Stimulated activated CD8-positive, alpha-beta memory T cell treated with anti-CD3 and anti-CD28 coated beads, Interleukin-12 subunit alpha, Interleukin-12 subunit beta, amount 100 ng/mL, for 24 hours (primary cell): Measurements from ENCODE around the gene PTPRM.

Experiments
- DNase-seq: peaks from one replicate; pipeline ENCODE4 v3.0.0-alpha.2; 2020; ENCODE audit errors: extremely low read depth

PTPRM gene

DNA sequence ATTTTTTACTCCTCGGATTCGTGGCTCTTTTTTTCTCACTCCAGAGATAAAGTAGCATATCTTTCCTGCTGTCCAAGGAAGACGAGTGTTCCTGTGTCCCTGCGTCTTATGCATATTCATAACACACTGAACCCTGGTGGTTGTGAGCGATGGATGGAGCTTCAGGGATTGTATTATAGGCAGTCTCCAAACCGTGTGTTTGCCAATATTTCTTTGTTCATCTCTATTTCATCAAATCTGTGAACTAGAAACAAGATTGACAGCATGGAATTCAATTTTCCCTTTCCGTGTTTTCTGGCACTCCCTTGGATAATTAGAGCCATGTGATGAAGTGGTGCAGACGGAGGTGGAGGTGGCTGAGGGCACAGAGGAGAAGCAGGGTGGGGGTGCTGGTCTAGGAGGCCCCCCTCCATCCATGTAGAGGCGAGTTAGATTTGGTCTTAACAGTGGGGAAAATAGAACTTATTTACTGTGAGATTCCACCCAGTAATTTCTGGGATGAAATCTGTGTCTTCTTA, 240.9 kb downstream of the PTPRM start:
- DNase-seq: no peak

DNA sequence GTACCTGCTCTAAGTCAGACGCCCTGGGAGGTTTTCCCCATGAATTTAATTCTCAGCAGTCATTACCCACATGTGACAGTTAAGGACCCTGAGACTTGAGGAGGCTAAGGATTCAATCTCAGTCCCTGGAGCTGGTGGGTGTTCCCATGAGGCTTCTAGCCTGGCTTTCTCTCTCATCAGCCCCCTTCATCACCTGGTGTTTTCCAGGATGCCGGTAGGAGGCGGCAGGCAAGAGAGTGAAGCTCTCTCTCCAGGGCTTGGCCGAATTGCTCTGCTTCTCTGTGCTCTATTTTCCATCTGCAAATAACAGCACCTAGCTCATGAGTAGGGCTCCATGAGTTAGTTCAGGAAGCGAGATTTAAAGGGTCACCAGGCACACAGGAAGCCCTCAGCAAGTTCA, 241.9 kb downstream of the PTPRM start:
- DNase-seq: no peak

DNA sequence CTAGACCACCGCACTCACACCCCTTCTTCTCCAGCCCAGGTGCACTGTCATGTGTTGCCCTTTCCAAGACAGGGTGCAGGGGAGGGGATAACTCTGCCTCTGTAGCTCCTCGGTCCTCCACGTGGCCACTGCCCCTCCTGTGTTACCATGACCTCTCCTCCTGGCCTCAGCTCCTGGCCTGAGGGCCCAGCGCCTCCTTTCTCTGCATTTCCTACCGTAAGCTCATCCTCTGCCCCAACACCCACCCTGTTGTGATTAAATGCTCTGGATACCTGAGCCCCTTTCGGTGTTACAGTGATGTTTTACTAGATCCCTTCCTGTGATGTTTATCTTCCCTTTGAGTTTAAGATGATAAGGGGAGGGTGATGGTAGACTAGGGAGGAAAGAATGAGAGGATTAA, 242.3 kb downstream of the PTPRM start:
- no peak for DNase-seq

DNA sequence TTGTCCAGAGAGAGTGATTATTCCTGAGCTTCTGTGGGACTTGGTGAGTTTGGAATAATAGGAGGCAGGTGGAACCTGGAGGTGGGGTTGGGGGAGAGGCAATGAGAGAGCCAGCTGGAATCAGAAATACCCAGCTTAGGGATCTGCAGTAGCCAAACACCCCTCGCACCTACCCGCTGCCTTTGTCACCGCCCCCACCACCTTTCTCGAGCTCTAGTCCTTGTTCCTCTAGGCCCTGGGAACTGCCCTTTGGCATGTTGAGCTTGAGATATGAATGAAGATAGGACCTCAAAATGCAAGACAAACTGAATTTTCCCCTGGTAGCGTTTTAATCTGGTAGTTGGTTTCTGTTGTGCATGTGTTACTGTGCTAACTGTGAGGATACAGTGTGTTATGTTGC, 242.9 kb downstream of the PTPRM start:
- no peak for DNase-seq

DNA sequence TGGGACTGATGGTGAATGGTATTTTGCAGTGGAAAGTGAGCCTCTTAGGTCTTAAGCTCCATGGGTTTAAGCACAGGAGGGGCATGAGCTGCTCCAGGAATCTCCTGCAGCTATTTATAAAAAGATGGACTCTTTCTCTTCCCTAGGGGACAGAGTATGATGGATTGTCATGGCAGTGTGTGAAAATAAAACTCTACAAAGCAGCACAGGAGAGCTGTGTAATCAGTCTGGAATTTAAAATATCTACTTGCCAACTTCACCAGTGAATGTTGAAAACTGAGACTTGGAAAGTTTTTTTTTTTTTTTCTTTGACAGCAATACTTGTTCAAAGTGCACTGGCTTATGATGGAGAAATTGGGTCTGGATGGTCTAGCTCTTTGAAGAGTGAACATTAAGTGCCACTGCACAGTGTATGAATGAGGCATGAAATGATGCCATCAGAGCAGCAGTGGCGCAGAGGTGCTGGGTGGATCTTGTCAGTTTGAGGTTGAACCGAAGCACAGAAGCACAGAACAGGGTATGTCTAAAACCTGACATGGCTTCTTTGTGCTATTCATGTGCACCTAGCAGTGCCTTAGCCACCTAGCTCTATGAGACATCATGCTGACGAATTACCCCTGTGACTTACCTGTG, 245.4 kb downstream of the PTPRM start:
- no peak for DNase-seq

DNA sequence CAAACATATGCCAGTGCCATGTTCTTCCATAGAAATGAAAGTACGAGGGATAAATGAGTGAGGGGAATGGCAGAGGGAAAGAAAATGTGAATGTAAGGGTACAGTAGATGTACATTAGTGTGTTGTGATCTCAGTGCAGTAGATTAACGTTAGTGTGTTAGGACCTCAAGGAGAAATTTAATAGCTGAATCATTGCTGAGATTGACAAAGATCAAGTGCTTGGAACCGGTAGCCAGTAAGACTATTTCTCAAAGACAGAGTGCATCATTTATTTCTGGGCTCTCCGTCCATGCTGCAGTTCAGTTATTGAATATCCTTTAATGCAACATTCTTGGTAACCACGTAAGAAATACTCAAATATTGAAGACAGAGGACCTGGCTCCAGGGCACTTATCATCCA, 246.0 kb downstream of the PTPRM start:
- DNase-seq: no peak

DNA sequence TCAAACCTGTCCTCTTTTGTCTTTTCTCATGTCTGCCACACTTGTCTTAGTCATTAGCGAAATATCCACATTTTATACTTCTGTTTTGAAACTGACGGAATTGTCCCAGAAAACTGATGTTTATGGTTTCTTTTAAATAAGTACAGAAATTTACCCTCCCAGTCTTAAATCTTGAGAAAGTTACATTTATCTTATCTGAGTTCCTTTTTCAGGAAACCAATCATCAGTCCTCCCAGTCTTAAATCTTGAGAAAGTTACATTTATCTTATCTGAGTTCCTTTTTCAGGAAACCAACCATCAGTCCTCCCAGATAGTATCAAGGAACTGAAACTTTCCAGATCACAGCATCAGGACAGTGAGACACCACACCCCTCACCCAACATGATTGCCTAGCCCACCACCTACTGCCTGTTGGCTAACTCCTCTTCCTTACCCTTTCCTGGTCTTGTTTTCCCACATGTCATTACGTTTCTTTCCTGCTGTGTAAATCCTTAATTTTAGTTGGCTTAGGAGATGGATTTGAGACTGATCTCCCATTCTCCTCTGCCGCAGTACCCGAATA, 247.7 kb downstream of the PTPRM start:
- DNase-seq: no peak

DNA sequence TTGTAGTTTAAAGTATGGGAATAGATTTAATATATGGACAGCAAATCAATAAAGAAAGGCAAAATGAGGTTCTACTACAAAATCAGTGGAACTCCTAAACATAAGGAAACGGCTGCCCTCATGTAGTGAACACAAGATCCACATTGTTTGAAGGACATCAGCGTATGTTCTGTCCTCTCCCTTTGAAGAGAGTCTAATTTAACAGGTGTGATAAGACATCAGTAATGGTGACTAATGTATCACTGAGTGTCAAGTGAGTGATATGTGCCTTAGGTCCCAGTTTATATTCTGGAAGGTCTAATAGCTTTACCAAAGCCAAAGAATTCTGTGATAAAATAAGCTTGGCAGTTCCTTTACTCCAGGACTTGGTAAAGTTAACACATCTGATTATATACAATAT, 248.7 kb downstream of the PTPRM start:
- DNase-seq: no peak

DNA sequence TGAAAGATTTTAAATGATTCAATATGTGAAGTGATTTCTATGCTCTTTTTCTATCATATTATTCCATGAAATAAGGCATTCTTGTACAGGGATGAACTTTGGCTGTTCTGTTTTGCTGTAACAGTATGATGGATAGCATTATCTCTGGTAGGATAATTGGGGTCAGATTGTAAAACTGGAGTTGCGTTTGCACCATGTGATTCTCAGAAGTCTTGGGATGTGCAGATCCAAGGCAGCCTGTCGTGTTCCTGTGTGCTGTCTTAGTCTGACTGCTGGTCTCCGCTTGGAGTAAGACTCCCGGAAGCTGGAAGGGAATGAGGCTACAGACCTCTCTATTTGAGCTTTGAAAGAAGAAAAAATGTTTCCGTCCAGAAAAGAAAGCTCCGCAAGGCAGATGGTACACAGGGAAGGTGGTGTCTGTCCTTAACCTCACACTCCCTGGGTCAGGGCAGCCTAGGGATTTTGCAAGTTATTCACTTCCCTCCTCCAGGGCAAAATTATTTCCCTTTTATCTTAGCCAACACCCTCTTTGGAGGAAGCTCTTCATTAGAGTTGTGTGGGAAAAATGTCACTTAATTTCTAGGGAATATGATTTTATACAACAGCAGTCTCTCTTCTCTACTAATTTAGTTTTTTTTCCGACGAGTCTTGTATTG, 250.6 kb downstream of the PTPRM start:
- no peak for DNase-seq

DNA sequence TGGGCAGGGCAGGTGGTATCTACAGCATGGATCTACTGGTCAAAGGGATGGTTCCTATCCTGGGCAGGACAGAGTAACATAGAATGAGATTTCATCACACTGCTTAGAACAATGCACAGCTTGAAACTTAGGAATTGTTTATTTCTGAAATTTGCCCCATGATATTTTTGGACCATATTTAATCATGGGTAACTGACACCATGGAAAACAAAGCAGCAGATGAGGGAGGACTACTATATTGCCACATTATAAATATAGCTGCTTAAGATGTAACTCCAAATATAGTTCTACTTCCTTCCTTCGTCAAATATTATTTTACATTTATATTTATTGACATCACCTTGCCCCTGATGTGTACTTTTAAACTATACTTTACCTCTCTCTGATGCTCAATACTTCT, 254.7 kb downstream of the PTPRM start:
- DNase-seq: no peak

DNA sequence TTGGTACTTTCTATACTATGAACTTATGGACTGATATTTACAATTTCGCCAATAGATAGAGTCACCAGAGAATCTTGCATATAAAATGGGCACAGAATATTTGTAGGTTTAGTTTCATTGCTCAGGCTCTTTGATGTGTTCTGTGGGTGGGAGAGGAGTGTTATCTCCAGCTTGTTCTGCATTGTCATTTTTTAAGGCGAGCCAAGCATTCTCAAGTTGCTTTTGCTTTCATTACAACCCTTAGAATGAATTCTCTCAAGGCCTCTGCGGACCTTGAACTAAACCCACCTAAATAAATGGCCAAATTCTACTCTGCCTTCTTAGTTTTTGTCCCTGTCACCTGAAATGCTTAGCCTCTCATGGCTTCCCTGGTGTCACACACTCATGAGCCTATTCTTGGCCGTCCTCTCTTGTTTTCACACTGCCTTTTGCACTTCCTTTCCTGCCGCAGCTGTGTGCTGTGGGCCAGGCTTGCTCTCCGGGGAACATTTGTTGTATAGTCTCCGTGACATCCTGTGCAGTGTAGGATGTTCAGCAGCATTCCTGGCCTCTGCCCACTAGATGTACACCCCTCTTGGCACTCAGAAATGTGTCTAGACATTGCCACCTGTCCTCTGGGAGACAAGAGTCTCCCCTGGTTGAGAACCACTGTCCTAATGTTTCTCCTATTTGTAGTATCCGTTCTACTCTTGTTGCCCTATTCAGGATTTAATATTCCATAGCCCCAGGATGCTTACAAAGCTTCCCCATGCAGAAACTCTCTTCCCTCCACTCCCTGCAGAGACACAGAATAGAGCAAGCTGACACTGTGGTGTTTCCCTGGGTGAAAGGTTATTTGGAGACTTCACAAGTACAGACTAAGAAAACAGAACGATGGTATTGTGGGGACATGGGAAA, 255.6 kb downstream of the PTPRM start:
- DNase-seq: no peak

DNA sequence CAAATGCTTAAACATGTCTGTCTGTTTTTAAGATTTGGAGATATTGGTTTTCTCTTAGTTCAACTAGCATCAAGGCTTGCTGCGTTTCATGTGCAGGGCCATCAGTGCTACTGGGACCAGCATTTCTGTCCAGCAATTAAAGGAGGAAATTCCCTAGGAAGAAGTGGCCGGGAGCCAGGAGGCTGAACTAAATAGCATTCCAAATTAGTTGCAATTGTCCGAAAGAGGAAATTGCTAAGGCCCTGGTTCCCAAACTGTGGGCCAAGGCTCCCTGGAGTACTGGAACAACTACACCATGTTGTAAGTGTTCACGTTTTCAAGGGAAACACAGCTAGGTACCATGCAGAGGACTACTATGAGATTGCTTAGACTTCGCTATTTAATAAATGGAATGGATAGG, 257.9 kb downstream of the PTPRM start:
- no peak for DNase-seq

DNA sequence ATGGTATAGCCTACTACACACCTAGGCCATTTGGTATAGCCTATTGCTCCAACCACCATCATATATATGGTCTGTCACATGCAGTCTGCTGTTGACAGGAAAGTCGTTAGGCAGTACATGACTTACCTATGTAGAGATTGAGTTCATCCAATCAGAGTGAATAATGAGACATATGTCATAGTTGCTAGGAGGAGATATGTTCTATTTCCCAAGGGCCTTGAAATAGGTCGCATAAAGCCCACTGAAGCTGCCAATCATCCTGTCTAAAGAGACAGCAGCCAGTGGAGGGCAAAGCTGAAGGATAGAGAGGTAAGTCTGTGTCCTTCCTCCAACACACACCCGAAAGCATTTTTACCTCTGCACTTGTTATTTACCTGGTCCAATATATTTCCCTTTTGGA, 263.4 kb downstream of the PTPRM start:
- DNase-seq: no peak

DNA sequence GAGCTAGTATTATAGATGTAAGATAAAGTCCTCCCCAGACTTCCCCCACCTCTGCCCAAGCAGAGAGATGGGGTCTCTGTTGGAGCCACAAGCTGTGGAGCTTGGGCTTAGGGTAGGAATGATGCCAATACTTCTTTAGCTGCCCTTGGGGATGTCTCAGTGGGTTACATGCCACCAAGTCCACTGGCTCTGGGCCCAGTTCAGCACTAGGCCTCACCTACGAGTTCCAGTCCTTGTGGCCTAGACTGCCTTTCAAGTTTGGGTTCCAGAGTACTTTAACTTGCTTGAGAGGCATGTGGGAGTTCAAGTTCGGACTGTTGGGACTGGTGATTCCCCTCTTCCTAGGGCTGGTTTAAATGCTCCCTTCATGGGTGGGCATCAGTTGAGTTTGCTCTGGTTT, 272.4 kb downstream of the PTPRM start:
- DNase-seq: no peak

DNA sequence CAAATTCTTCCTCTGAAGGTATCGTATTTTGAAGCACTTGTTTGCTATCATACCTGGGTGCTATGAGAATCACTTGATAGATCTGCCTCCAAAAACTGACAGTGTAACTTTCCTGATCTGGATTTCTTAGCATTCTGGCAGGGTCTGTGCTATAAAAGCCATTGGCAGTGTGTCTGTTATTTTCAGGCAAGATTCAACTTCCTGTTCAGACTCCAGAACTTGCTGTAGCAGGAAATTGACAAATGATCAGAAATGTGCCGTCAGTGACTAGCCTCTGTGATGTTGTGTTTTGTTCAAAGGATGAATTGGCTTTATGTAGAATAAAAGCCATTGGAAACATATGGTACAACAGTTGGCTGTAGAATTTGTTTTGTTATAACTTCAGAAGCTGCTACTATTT, 273.3 kb downstream of the PTPRM start:
- no peak for DNase-seq

DNA sequence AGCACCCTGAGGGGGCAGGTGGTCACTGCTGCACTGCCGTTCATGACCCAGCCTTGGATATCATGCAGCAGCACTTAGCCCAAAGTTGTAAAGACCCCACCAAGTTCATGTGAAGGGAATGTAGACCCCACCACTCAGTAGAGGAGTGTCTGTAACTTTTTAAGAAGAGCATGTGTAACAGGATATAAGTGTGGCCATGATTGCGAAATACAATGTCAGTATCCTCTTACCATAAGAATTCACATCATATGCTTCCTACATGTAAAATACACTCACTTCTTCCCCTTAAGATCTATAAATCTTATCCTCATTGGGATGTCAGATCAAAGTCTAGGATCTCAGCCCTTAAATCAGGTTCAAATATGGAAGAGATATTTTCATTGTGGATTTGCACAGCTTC, 276.9 kb downstream of the PTPRM start:
- DNase-seq: no peak

DNA sequence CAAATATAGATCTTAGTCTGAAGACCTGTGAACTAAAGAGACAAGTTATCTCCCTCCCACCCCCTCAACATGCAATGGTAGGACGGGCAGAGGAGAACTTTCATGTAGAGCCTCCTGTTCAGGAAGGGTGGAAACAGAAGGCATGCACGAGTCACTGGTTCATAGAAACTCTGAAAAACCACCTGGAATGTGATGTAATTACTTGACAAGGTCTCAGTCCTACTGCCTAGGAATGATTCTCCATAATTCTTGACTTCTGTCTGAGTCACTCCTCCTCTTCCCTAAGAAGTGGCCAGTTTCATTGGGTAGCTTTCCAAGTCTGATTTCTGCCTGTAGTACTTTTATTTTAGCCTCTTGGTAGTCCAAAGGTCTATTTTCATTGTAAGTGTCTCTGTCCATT, 277.3 kb downstream of the PTPRM start:
- DNase-seq: no peak

DNA sequence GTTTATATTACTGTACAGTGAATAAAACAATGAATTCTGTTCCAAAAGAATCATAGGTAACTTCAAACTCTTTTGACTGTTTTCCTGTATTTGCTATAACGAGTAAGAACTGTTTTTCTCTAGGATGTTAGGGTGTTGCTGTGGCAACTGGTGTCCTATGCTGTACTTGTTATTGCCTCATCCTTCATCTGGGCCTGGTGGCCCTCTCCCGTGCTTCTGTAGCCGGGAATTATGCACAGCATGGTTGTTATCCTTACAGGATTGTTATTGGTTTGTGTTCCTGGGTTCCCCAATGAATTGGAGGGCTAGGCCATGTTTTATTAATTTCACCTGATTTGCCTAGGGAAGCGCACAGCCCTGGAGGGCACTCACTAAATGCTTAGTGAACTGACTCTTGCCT, 279.2 kb downstream of the PTPRM start:
- no peak for DNase-seq

DNA sequence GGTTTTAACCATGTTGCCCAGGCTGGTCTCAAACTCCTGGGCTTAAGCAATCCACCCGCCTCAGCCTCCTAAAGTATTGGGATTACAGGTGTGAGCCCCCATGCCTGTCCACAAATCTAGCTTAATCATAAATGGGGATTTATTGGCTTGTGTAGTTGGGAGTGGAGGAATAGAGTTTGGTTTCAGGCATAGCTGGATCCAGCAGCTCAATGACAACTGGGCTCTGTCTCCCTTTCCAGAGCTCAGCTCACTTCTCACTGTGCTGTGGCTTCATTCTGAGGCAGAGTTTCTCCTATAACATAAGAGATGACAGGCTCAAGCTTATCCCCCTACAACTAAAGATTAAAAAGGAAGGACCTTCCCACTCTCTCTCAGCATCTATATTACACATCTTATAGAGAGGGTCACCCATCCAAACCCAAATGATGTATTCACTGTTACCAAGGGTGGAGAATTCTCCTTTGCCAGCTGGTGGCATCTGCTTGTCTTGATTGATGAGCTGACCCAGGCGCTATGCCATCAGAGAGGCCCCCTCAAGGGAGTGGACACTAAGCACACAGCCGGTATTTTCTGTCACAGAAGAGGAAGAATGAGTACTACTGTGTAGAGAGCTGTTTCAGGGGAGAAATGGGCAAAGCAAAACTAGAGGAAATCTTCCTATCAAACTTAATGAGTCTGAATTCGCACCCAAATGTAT, 280.4 kb downstream of the PTPRM start:
- DNase-seq: no peak

DNA sequence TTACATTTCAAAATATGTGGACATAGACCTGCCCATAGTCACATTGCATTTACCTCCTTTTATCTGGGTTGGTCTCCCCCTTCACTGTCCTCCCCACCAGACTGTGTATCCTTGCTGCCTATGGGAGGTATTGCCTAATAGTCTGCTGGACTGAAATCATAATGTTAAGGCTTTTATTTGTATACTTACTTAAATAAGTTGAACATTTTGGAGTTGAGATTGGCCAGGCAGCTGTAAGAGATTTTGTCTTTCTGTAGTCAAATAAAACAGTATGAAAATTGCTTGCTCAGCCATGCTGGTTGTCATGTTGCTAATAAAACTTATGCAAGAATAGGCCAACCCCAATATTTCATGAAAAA, 280.9 kb downstream of the PTPRM start:
- DNase-seq: no peak

DNA sequence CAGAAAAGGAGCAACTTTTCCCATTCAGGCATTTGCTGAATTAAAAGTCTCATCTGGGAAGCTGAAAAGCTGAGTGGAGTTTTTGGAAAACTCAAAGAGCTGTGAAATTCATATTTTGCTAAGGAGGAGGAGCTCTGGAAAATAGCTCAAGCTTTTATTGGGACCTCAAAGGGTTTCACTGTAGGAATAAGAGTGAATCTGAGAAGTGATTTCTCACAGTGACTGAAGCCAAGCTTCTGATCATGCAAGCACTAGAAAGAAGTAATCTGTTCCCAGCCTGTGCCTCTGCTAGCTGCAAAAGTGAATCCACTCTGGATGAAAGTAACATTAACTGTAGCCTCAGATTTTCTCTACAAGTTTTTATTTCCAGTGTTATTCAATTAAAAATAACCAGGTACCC, 283.3 kb downstream of the PTPRM start:
- no peak for DNase-seq

DNA sequence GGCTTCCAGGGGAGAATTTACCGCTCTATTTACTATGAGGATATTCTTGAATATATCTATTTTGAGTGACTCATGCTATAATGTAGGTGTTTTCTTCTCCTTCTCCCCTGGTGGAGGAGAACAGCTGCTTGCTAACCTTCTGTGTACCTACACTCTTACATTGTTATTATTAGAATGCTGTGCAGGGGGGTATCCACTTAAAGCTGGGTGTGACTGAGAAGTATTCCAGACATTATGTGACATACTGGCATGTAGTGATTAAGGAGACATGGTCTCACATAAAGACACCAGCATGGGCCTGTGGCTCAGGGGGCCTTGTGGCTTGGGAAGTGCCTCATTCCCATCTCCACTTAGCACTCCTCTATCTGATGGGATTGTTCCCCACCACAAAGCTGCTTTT, 287.9 kb downstream of the PTPRM start:
- no peak for DNase-seq
